ENCODE results near the gene HACD2. TPM values are rescaled to one million over a fixed set of nuclear protein-coding genes. Genes with fewer than 3 reads are reported as not detected.
A peak's percentile ranks its signal among the peaks of the same experiment; 100 is the strongest.

HACD2 gene
- 13.8 and 17.4 TPM in 2 replicates for polyA plus RNA-seq (2014; cell fraction: cytosol; rRNA removed)
- polyA plus RNA-seq (2014; cell fraction: nucleus; rRNA removed): 6.3 and 7.5 TPM in 2 replicates

GRCh38 chr3:123584988-123585937 lies at the start of gene HACD2:
Gene HACD2 (minus strand): TSS chr3:123585053. CDS start chr3:123585027, 26 bp downstream.
- DNase-seq (ENCODE audit: low spot score): peak; percentile 98

- DNase-seq (ENCODE audit: low spot score): no peak
These were observed 49.5 kb upstream of the HACD2 start for GRCh38 chr3:123634149-123635051.

GRCh38 chr3:123633530-123633929 lies 48.7 kb upstream of the HACD2 start:
- DNase-seq (ENCODE audit: low spot score): no peak

GRCh38 chr3:123632161-123632655 lies 47.4 kb upstream of the HACD2 start:
- no peak for DNase-seq (ENCODE audit: low spot score)

- DNase-seq (ENCODE audit: low spot score): no peak
These were observed 44.8 kb upstream of the HACD2 start for GRCh38 chr3:123629747-123630047.

- no peak for DNase-seq (ENCODE audit: low spot score)
These were observed 44.3 kb upstream of the HACD2 start for GRCh38 chr3:123628996-123629746.

- no peak for DNase-seq (ENCODE audit: low spot score)
These were observed 43.1 kb upstream of the HACD2 start for GRCh38 chr3:123627673-123628670.

GRCh38 chr3:123626881-123627280 lies 42.0 kb upstream of the HACD2 start:
- DNase-seq (ENCODE audit: low spot score): no peak

GRCh38 chr3:123624302-123624701 lies 39.4 kb upstream of the HACD2 start:
- DNase-seq (ENCODE audit: low spot score): no peak

- no peak for DNase-seq (ENCODE audit: low spot score)
These were observed 38.6 kb upstream of the HACD2 start for GRCh38 chr3:123623346-123623880.

GRCh38 chr3:123622766-123623165 lies 37.9 kb upstream of the HACD2 start:
- no peak for DNase-seq (ENCODE audit: low spot score)

- no peak for DNase-seq (ENCODE audit: low spot score)
These were observed 37.0 kb upstream of the HACD2 start for GRCh38 chr3:123621850-123622189.

GRCh38 chr3:123621186-123621849 lies 36.5 kb upstream of the HACD2 start:
- DNase-seq (ENCODE audit: low spot score): no peak

GRCh38 chr3:123620343-123620742 lies 35.5 kb upstream of the HACD2 start:
- DNase-seq (ENCODE audit: low spot score): no peak

GRCh38 chr3:123618768-123619484 lies 34.1 kb upstream of the HACD2 start:
- DNase-seq (ENCODE audit: low spot score): no peak

- DNase-seq (ENCODE audit: low spot score): no peak
These were observed 33.3 kb upstream of the HACD2 start for GRCh38 chr3:123618076-123618708.

- DNase-seq (ENCODE audit: low spot score): no peak
These were observed 31.7 kb upstream of the HACD2 start for GRCh38 chr3:123616593-123616992.

GRCh38 chr3:123613543-123613942 lies 28.7 kb upstream of the HACD2 start:
- DNase-seq (ENCODE audit: low spot score): no peak
